NCI-H82 (cell line): ENCODE results near the gene DPF3.
"Not testable (repeated sequence)": the region's sequence is repeated elsewhere in the genome, so short reads cannot be mapped to it uniquely, and the experiment has no call there.

ENCODE experiments used
- DNase-seq: peaks from one replicate; lab custom pipeline; 2025; lab: John Stamatoyannopoulos, UW

Gene DPF3

DNA sequence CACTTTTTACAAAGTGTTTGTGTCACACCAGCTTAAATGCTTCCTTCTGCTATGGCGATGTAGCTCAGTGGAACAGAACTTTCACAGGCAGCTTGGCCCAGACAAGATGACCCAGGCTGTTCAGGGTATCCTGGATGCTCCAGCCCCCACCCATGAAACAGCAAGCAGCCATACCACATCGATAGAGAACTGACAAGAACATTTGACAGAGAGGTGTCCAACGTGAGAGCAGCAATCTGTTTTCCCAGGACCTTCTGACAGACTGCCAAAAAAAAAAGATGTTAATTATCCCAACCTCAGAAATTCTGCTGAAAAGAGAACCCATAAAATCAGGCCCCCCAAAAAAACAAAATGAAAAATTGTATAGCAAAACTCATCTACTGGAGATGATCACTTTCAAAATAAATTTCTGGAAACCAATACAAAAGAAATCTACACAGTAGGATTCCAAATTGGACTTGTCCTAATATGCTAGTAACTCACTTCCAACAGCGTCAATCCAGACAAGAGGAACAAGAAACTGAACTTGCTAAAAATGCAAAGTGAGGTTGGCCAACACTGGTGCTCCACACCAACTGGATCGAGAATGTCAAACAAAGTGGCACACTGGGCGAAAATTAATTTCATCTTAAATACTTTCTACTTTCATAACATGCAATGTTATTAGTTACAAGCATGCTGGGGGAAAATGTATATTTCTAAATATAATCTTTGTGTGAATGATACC lies 118.8 kb downstream of the DPF3 start:
- DNase-seq, result no peak

DNA sequence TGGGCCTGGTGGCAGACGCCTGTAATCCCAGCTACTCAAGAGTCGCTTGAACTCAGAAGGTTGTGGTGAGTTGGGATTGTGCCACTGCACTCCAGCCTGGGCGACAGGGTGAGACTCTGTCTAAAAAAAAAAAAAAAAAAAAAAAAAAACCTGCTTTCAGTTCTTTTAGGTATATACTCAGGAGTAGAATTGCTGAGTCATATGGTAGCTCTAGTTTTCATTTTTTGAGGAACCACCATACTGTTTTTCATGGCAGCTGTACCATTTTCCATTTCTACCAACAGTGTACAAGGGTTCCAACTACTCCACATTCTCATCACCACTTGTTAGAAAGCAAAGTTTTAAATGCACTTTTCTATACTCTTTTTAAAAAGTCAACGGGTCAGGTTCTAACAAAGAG lies 119.8 kb downstream of the DPF3 start:
- no peak for DNase-seq

DNA sequence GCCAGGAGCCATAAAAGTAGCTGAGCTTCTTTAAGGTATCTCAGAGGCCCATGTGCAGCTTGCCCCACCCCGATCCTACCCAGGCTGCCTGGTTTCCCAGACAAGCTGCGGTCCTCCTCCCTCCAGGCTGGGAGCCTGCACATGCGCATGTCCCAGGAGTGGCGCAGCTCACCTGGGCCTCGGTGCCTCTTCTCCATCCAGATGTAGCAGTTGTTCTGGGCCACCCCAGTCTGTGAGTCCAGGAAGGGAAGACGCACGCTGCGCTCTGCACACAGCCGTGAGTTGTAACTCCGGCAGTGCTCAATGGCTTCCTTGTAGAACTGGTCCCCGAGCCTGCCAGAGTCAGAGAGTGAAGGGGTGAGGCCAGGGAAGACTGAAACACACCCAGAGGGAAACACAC lies 122.3 kb downstream of the DPF3 start:
- no peak for DNase-seq

DNA sequence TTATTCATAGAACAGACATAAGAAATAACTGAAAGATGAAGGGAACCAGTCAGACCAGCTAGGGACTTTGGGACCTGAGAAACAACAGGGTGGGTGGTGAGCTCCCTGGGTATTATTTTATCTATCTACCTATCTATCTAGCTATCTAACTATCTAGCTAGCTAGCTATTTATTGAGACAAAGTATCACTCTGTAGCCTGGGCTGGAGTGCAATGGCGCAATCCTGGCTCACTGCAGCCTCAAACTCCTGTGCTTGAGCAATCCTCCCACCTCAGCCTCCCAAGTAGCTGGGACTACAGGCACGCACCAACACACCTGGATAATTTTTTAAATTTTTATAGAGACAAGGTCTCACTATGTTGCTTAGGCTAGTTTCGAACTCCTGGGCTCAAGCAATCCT lies 127.6 kb downstream of the DPF3 start:
- no peak for DNase-seq

DNA sequence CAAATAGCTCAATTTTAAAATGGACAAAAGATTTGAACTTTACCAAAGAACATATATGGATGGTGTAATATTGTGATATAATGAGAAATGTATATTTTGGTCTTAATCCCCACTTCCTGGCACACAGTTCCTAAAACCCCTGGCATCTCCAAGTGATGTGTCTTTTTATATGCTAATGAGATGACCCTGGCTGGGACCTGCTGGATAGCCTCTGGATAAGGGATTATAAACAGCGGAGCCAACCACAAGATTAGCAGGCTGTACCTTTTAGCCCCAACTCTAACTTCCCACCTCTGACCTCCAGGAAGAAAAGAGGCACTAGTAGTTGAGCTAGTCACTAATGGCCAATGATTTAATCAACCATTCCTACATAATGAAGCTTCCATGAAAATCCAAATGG lies 130.0 kb downstream of the DPF3 start:
- no peak for DNase-seq

DNA sequence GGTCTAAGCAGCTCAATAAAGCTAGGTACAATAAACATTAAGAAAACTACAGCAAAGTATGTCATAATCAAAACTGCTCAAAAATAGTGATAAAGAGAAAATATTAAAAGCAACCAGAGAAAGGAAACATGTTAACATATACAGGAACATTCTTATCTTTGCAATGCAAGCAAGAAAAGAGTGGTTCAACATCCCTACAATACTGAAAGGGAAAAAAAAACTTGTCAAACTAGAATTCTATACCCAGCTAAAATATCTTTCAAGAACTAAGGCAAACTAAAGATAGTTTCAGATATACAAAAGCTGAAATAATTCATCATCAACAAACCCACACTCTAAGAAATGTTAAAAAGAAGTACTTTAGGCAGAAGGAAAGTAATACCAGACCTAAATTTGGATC lies 134.2 kb downstream of the DPF3 start:
- DNase-seq, result no peak

DNA sequence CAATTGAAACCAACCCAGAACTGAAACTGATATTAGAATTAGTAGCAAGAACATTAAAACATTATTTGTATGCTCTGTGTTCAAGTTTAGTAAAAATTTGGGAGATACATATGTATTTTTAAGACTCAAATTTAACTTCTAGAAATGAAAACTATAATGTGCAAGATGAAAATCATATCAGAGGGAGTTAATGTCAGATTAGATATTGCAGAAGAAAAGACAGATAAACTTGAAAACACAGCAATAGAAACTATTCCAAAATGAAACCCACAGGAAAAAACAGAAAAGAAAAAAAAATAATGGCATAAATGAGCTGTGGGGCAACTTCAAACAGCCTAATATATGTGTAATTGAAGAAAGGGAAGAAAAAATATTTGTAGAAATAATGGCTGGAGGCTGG lies 134.9 kb downstream of the DPF3 start:
- no peak for DNase-seq

DNA sequence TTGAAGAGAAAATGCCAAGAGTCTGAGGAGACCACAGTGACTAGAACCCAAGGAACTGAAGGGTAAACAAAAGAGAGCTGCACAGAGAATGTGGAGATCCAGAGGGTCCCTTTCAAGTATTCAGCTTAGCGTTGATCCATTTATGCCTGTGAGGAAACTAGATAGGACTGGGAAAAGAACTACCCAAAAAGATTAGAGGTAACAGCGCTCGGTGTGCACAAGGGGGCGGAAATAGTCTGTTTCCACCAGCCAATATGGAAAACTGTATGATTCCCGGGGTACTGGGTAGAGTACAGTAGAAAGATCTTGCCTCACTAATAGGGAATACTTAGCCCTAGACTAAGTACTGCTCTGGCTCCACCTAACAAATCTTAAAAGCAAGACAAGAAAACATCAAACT lies 135.5 kb downstream of the DPF3 start:
- DNase-seq, result peak; percentile 20

DNA sequence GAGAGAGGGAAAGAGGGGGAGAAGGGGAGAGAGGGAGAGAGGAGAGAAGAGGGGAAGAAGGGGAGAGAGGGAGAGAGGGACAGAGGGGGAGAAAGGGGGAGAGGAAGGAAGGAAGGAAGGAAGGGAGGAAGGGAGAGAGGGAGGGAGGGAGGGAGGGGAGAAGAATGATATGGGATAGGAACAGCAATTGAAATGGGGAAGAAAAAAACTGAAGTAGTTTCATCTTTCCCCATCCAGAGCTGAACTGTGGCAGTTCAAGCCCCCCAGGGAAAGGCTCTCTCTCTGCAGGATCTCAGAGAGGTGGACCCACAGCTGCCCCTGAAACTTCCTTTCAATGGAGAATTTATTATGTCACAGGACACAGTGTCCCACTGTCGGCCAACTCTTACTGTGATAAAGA lies 136.9 kb downstream of the DPF3 start:
- DNase-seq, result no peak

DNA sequence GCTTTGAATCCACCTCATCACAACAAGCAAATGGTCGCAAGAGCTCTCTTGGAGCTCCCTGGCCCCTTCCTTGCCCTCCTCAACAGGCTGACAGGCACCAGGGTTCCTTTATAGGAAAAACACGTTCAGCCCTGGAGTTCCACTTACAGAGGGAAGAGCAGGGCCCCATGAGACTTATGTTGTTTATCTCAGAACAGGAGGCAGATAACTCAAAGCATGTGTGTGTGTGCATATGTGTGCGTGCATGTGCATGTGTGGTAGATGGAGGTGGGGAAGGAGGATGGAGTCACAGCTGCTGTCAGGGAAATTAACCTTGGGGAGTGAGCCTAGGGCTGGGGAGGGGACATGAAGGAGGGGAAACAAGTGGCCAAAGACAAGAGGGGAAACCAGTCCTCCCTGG lies 138.1 kb downstream of the DPF3 start:
- DNase-seq, result no peak

DNA sequence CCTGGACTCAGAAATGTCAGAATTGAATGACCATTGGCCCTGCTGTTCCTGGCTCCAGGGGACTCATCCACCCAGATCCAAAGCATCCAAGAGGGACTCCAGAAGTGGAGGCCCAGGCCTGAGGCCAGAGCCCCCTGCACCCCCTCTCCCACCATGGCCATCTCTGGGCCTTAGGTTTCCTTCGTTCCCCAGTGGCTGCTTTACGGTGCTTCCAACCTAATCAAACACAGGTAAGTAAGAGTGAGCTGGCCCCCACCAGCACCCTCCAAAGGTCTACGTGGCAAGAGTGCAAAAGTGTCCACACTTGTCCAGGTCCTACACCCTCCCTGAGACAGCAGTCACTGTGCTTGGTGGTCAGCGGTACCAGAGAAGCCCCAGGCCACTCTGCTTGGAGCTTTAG lies 139.0 kb downstream of the DPF3 start:
- no peak for DNase-seq

DNA sequence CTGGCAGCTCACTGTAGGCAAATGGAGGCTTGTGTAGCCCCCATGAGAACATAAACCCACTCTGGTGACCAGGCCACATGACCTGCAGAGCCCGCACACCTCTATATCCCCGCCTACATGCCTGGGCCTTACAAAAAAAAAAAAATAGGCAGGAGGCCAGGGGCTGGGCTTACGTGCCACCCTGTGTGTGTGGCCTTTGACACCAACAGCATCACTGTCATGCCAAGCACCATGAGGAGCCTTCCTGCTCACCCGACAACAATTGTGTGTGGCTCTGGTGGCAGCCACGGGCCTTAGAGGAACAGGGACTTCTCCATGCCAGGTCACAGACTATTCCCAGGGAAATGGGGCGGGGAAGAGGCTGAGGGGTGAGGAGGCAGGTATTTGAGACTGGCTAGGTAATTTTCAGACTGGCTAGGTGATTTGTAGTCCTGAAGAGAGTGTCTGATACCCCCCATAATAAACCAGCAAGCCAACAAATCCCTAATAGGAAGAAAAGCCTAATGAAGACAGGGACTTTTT lies 140.0 kb downstream of the DPF3 start:
- no peak for DNase-seq

DNA sequence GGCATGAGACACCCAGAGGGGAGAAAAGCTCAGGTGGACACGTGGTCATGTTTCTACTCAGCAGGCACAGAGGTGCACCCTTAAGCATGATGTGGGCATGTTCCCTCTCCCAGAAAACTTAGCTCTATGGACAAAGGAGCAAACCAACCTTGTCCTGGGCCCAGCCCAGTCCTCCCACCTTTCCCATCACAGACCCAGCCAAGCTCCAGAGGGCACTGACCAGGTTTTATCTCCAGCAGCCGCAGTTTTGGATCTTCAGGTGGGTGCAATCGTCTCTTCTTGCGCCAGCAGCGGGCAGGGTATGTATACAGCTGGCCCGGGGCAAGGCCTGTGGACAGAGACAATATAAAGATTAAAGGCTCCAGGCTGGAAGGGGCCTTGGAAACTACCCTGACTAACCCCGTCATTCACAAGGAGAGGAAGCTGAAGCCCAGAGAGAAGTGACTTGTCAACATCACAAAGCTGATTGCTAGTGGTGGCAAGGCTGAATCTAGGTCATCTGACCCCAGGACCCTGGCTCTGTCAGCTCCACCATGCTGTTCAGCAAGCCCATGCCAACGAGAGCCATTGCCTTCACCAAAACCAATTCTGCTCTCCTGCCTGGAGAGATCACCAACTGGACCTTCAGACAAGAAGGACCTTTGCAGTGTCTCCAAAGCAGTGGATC lies 140.7 kb downstream of the DPF3 start:
- no peak for DNase-seq

DNA sequence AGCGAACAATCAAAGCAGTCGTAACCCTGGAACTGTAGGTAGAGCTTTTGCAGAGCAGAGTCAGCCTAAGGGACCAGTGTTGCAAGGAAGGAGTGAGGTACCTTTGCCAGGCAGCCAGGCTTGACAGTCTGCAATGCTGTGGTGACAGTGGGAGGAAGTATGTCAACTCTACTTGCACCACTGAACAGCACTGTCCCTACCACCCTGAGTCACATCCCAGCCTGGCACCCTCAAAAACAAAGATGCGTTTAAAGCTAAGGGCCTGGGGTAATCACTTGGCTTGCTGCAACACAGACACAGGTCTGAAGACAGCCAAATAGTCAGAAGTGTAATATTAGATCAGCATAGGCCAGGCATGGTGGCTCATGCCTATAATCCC lies 141.9 kb downstream of the DPF3 start:
- DNase-seq, result no peak

DNA sequence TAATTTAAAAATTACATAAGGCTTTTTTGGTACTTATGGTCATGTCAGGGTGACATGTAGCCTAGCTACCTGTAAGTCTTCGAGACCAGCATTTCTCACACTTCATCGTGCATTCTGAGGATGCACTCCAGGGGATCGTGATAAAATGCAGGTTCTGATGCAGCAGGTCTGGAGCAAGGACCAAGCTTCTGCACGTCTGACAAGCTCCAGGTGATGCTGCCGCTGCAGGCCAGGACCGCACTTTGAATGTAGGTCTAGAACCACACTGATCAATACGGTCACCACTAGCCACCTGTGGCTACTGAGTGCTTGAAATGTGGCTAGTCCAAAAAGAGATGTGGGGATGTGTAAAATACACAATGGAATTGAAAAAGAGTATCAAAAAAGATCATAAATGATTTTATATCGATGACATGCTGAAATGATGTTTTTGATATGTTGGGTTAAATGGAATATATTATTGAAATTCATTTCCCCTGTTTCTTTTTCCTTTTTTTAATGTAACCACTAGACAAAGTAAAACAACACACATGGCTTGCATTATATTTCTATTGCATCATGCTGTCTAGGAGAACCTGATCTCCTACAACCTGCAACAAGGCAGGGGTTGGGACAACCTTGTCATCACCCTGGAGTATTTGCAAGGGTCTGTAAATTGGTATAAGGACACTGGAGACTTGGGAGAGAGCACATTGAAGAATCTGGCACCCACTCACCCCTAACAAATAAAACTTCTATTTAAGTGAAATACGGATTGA lies 142.4 kb downstream of the DPF3 start:
- no peak for DNase-seq

DNA sequence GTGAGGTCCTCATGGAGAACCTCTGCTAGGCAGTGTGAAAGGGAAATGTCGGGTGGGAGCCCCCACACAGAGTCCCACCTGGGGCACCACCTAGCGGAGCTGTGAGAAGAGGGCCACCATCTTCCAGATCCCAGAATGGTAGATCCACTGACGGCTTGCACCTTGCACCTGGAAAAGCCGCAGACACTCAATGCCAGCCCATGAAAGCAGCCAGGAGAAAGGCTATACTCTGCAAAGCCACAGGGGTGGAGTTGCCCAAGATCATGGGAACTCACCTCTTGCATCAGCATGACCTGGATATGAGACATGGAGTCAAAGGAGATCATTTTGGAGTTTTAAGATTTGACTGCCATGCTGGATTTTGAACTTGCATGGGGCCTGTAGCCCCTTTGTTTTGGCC lies 145.0 kb downstream of the DPF3 start:
- DNase-seq, result not testable (repeated sequence)

DNA sequence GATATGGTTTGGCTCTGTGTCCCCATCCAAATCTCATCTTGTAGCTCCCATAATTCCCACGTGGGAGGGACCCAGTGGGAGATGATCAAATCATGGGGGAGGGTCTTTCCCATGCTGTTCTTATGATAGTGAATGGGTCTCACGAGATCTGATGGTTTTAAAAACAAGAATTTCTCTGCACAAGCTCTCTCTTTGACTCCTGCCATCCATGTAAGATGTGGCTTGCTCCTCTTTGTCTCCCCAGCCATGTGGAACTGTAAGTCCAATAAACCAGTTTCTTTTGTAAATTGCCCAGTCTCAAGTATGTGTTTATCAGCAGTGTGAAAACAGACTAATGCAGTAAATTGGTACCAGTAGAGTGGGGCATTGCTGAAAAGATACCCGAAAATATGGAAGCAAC lies 146.2 kb downstream of the DPF3 start:
- no peak for DNase-seq

DNA sequence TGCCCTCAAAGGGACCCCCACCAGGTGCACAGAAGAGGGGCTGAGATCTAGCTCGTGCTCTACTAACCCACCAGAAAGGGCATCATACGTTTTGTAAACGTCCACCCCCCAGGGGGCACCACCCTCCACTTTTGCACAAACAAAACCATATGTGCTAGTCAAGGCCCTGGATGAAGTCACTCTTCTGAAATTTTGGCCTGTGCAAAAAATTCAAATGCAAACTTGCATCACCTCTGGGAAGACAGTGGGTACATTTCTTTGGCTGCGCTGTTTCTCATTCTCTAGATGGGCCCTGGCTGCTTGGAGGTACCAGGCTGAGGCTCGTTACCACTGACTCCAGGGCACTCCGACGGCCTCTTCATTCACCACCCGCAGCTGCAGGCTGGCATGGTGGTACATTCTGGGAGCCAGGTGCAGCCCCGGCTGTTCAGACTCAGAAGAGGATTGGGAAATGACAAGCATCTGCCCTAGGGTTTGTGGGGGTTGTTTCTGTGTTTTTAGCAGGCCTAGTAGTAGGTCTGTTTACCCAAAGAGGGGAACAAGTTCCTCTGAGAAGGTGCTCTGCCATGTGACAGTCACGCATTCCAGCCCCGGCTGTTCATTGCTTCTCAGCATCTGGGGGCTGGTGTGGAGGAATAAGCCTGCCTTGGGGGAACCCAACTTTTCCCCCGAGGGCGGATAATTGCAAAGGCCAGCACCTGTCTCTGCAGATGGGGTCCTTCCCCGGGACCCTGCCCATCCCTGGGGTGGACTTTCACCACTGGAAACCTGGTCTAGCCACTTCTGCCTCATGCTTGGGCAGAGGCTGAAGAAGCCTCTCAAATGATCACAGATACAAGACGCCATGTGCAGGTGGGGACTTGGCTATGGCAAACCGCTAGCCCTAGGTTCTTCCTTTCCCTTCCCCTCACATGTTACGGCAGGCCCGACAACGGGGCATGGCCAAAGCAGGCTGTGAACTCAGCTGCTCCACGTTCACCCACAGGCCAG lies 147.6 kb downstream of the DPF3 start:
- no peak for DNase-seq

DNA sequence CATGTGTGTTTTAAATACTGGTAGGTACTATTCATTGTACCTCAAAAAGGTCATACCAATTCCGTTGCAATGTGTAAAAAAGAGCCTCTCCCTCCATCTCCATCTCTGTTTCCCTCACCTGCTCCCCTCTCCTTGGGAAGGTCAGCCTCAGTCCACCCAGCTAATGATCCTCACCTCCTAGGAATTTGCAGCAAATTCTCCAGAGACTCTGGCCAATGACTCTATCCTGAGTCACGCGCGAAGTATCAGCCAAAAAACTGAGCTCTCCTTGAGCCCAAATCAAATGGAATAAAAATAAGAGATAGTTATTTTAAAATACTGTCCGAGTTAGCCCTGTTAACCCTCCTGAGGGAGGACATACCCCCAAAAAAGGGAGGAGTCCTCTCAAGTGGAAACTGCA lies 148.4 kb downstream of the DPF3 start:
- no peak for DNase-seq

DNA sequence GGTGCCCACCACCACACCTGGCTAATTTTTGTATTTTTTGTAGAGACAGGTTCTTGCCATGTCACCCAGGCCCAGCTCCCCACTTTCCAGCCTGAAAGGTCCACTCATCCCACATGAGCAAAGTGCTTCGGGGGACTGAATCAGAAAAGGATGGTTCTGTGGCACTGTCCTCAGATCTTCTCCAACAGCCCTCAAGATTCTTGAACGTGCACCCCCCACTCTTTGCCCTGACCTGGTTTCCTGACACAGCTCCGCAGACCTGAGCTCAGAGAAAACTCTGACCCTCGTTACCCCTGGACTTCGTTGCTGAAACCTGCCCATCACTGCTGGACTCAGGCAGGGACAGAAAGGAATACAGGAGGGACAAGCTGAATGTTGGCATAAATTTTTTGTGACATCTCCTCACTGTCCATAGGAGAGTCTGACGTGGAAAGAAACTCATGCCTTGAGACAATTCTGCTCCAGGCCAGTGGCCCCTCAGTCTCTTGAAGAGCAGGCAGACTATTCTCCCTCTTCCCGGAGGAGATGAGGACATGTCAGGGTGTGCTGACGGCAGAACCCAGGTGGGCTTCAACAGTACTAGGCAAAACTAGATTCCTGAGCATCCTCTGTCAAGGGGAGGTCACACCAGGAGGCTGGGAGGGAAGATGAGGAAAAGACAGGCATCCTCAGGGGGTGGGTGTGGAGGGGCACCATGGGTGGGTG lies 149.3 kb downstream of the DPF3 start:
- DNase-seq, result no peak

DNA sequence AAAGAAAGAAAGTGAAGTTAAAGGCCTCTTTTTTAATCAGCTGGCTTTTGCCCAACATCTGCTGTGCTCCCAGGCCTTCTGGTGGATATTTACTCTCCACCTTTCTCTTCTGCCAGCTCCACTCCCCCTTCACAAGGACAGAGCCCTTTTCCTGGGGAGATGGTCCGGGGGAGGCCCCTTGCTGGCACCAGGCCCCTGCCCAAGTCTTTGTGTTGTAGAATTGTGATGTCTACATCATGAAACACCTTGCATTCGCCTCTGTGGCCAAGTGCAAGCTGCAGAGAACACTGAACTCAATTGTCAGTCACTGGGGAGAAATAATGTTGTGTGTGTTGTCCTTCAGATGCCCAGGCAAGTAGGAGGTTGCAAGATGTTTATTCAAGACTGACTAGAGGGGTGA lies 150.3 kb downstream of the DPF3 start:
- DNase-seq, result no peak
